SK-N-SH treated with all-trans-retinoic acid at 6 μM for 48 hours (cell line): ENCODE data around the gene STAC2.

Source experiments
- ATAC-seq: fragments of 200-7000 bp; cut with Tn5 transposase; 3 replicates; pipeline ENCODE4 v1.9.1; 2020; ENCODE audit warnings: mild to moderate bottlenecking, moderate library complexity
- BACH2 ChIP-seq: fragments of 250-450 bp; sonication (Bioruptor Pico); IDR thresholded peaks from 2 replicates; pipeline ENCODE4 v1.9.0; 2021; ENCODE audit warnings: mild to moderate bottlenecking, borderline replicate concordance
- CREB5 ChIP-seq: fragments of 250-450 bp; sonication (Bioruptor Pico); IDR thresholded peaks from 2 replicates; pipeline ENCODE4 v1.5.1; 2020; ENCODE audit warnings: low read depth, mild to moderate bottlenecking, moderate library complexity
- CSDC2 ChIP-seq: fragments of 250-450 bp; sonication (Bioruptor Pico); IDR thresholded peaks from 2 replicates; pipeline ENCODE4 v1.5.0; 2020; ENCODE audit warnings: mild to moderate bottlenecking, moderate library complexity
- CSRNP3 ChIP-seq: fragments of 250-450 bp; sonication (Bioruptor Pico); IDR thresholded peaks from 2 replicates; pipeline ENCODE4 v1.5.1; 2021; ENCODE audit warnings: mild to moderate bottlenecking, moderate library complexity
- ESRRG ChIP-seq: fragments of 250-450 bp; sonication (Bioruptor Pico); IDR thresholded peaks from 2 replicates; pipeline ENCODE4 v1.6.1; 2021; ENCODE audit warnings: mild to moderate bottlenecking
- GLIS3 ChIP-seq: fragments of 250-450 bp; sonication (Bioruptor Pico); IDR thresholded peaks from 2 replicates; pipeline ENCODE4 v1.5.0; 2020; ENCODE audit warnings: mild to moderate bottlenecking, moderate library complexity
- ISL1 ChIP-seq: fragments of 250-450 bp; sonication (Bioruptor Pico); IDR thresholded peaks from 2 replicates; pipeline ENCODE4 v2.1.2; 2022; ENCODE audit warnings: mild to moderate bottlenecking, moderate library complexity
- OSR1 ChIP-seq: fragments of 250-450 bp; sonication (Bioruptor Pico); IDR thresholded peaks from 2 replicates; pipeline ENCODE4 v1.8.0; 2022; ENCODE audit warnings: moderate library complexity, mild to moderate bottlenecking, inconsistent platforms
- PATZ1 ChIP-seq: fragments of 250-450 bp; sonication (Bioruptor Pico); IDR thresholded peaks from 2 replicates; pipeline ENCODE4 v1.8.0; 2020; ENCODE audit warnings: mild to moderate bottlenecking, moderate library complexity, borderline replicate concordance
- POU6F1 ChIP-seq: fragments of 250-450 bp; sonication (Bioruptor Pico); IDR thresholded peaks from 2 replicates; pipeline ENCODE4 v1.8.0; 2021; ENCODE audit warnings: low read depth, mild to moderate bottlenecking, moderate library complexity, borderline replicate concordance
- PPARA ChIP-seq: fragments of 250-450 bp; sonication (Bioruptor Pico); IDR thresholded peaks from 2 replicates; pipeline ENCODE4 v1.5.0; 2020; ENCODE audit warnings: mild to moderate bottlenecking, borderline replicate concordance
- SNAI2 ChIP-seq: fragments of 250-450 bp; sonication (Bioruptor Pico); IDR thresholded peaks from 2 replicates; pipeline ENCODE4 v1.5.0; 2020; ENCODE audit warnings: mild to moderate bottlenecking, moderate library complexity
- TCF4 ChIP-seq: fragments of 250-450 bp; sonication (Bioruptor Pico); IDR thresholded peaks from 2 replicates; pipeline ENCODE4 v1.8.0; 2021; ENCODE audit warnings: mild to moderate bottlenecking, moderate library complexity, borderline replicate concordance
- TOX ChIP-seq: fragments of 250-450 bp; sonication (Bioruptor Pico); IDR thresholded peaks from 2 replicates; pipeline ENCODE4 v1.8.0; 2021; ENCODE audit warnings: mild to moderate bottlenecking, moderate library complexity, borderline replicate concordance
- TSHZ2 ChIP-seq: fragments of 250-450 bp; sonication (Bioruptor Pico); IDR thresholded peaks from 2 replicates; pipeline ENCODE4 v1.5.0; 2020; ENCODE audit warnings: mild to moderate bottlenecking, moderate library complexity
- ZC3H10 ChIP-seq: fragments of 250-450 bp; sonication (Bioruptor Pico); IDR thresholded peaks from 2 replicates; pipeline ENCODE4 v1.5.1; 2021; ENCODE audit warnings: mild to moderate bottlenecking, moderate library complexity
- ZFP3 ChIP-seq: fragments of 250-450 bp; sonication (Bioruptor Pico); IDR thresholded peaks from 2 replicates; pipeline ENCODE4 v1.5.0; 2020; ENCODE audit warnings: mild to moderate bottlenecking, moderate library complexity
- ZFP30 ChIP-seq: fragments of 450-650 bp; formaldehyde crosslinking; IDR thresholded peaks from 2 replicates; pipeline ENCODE4 v1.5.0; 2022; ENCODE audit warnings: mild to moderate bottlenecking, moderate library complexity
- ZNF565 ChIP-seq: fragments of 450-650 bp; formaldehyde crosslinking; conservative IDR thresholded peaks from 2 replicates; pipeline ENCODE4 v1.5.0; 2020; ENCODE audit warnings: low read depth, mild to moderate bottlenecking, moderate library complexity
- ZNF70 ChIP-seq: fragments of 450-650 bp; formaldehyde crosslinking; IDR thresholded peaks from 2 replicates; pipeline ENCODE4 v1.5.0; 2020; ENCODE audit warnings: mild to moderate bottlenecking, moderate library complexity
- ZNF8 ChIP-seq: fragments of 450-650 bp; formaldehyde crosslinking; IDR thresholded peaks from 2 replicates; pipeline ENCODE4 v1.5.0; 2020; ENCODE audit warnings: mild to moderate bottlenecking, moderate library complexity

Gene STAC2

GRCh38 chr17:39193346-39193745, 32.4 kb downstream of the STAC2 start (continued):
- TF ChIP-seq CSRNP3 (CRISPR knock-in tag) (no peak), SNAI2 (CRISPR knock-in tag) (no peak), ZFP3 (CRISPR knock-in tag) (no peak), ZFP30 (CRISPR knock-in tag) (no peak), PPARA (no peak), ZNF565 (CRISPR knock-in tag) (no peak), CSDC2 (CRISPR knock-in tag) (no peak)

- no peak for ATAC-seq
- TF ChIP-seq TOX (no peak), POU6F1 (CRISPR knock-in tag) (no peak), PPARA (no peak), ZC3H10 (CRISPR knock-in tag) (no peak), ZNF70 (CRISPR knock-in tag) (no peak), OSR1 (no peak), ZFP3 (CRISPR knock-in tag) (no peak), TCF4 (CRISPR knock-in tag) (no peak), ZNF8 (CRISPR knock-in tag) (no peak)
- TF ChIP-seq, all 23 proteins: peak for 0
Observed at GRCh38 chr17:39192901-39193300, 32.8 kb downstream of the STAC2 start.

GRCh38 chr17:39191750-39192510, 33.8 kb downstream of the STAC2 start:
- no peak for ATAC-seq
- TF ChIP-seq TOX (no peak), ESRRG (CRISPR knock-in tag) (no peak), SNAI2 (CRISPR knock-in tag) (no peak), ZFP30 (CRISPR knock-in tag) (no peak)

- no peak for TF ChIP-seq CREB5 (CRISPR knock-in tag)
- TF ChIP-seq GLIS3 (CRISPR knock-in tag) = no peak
- no peak for TF ChIP-seq ZNF70 (CRISPR knock-in tag)
- TF ChIP-seq BACH2 (CRISPR knock-in tag) = no peak
- no peak for TF ChIP-seq ZC3H10 (CRISPR knock-in tag)
- TF ChIP-seq PATZ1 (CRISPR knock-in tag) = no peak
- no peak for TF ChIP-seq ZFP3 (CRISPR knock-in tag)
- no peak for TF ChIP-seq ESRRG (CRISPR knock-in tag)
- no peak for TF ChIP-seq SNAI2 (CRISPR knock-in tag)
- TF ChIP-seq CSDC2 (CRISPR knock-in tag) = no peak
- no peak for TF ChIP-seq TSHZ2 (CRISPR knock-in tag)
- no peak for TF ChIP-seq ISL1
- TF ChIP-seq TOX = no peak
- no peak for TF ChIP-seq PPARA
- TF ChIP-seq, all 23 proteins: peak for 0
- ATAC-seq = no peak
Observed at GRCh38 chr17:39187152-39187830, 38.5 kb downstream of the STAC2 start.
